Muscle layer of colon (tissue), 2 donors: ENCODE results near the gene SOX21.

Experiments
- H3K27ac ChIP-seq: one replicate; pipeline ENCODE4 v1.7.0; 2013; ENCODE audit warnings: low read depth, mild to moderate bottlenecking, low read length, moderate library complexity
- H3K27me3 ChIP-seq, 2 donors: one replicate each; pipeline ENCODE4 v1.7.0; 2013; ENCODE audit warnings: low read length in 2 of 2, mild to moderate bottlenecking in 2 of 2; ENCODE audit not compliant: insufficient read depth in 2 of 2, control insufficient read depth in 1 of 2
- H3K36me3 ChIP-seq: one replicate; pipeline ENCODE4 v1.7.0; 2013; ENCODE audit warnings: mild to moderate bottlenecking, low read length; ENCODE audit not compliant: insufficient read depth
- H3K4me1 ChIP-seq: one replicate; pipeline ENCODE4 v1.7.0; 2013; ENCODE audit warnings: mild to moderate bottlenecking, low read length; ENCODE audit not compliant: insufficient read depth
- H3K4me3 ChIP-seq, 2 donors: one replicate each; pipeline ENCODE4 v1.7.0; 2013; ENCODE audit warnings: low read length in 2 of 2, low read depth in 1 of 2, mild to moderate bottlenecking in 1 of 2, moderate library complexity in 1 of 2
- H3K9ac ChIP-seq: one replicate; pipeline ENCODE4 v1.7.0; 2013; ENCODE audit warnings: low read length
- H3K9me3 ChIP-seq: one replicate; pipeline ENCODE4 v1.7.0; 2013; ENCODE audit warnings: mild to moderate bottlenecking, low read length
- donor health status: abdominal sarcoma.
- donor health status: Adenocarcinoma of cecum.

SOX21 gene

GRCh38 chr13:94701313-94702180 is 10.8 kb downstream of the SOX21 start:
- Histone ChIP-seq H3K4me3 (no peak overlapping the region), H3K9me3 (no peaks in the 10 kb centered on the region), H3K9ac (no peak overlapping the region), H3K27ac (no peak overlapping the region), H3K4me1 (no peaks in the 10 kb centered on the region), H3K36me3 (no peaks in the 10 kb centered on the region), H3K27me3 (peaks cover 50 to 56% of the 10 kb centered on the region in 2 donors)

GRCh38 chr13:94700536-94700935 is 11.8 kb downstream of the SOX21 start:
- Histone ChIP-seq H3K9ac (no peak overlapping the region), H3K4me3 (no peak overlapping the region), H3K27me3 (peaks cover 40 to 46% of the 10 kb centered on the region in 2 donors), H3K36me3 (no peaks in the 10 kb centered on the region), H3K9me3 (no peaks in the 10 kb centered on the region), H3K4me1 (no peaks in the 10 kb centered on the region), H3K27ac (no peak overlapping the region)

GRCh38 chr13:94700051-94700535 is 12.3 kb downstream of the SOX21 start:
- H3K4me1 ChIP-seq = no peaks in the 10 kb centered on the region
- no peak overlapping the region for H3K27ac ChIP-seq
- no peaks in the 10 kb centered on the region for H3K9me3 ChIP-seq
- no peak overlapping the region for H3K9ac ChIP-seq
- H3K4me3 ChIP-seq = no peak overlapping the region
- peaks cover 36 to 41% of the 10 kb centered on the region in 2 donors for H3K27me3 ChIP-seq
- no peaks in the 10 kb centered on the region for H3K36me3 ChIP-seq

GRCh38 chr13:94696171-94696570 is 16.2 kb downstream of the SOX21 start:
- Histone ChIP-seq H3K36me3 (no peaks in the 10 kb centered on the region), H3K27ac (no peak overlapping the region), H3K9ac (no peak overlapping the region), H3K4me3 (no peak overlapping the region), H3K27me3 (peaks cover under 1 to 5% of the 10 kb centered on the region in 2 donors), H3K9me3 (no peaks in the 10 kb centered on the region), H3K4me1 (no peaks in the 10 kb centered on the region)

- H3K9me3 ChIP-seq = no peaks in the 10 kb centered on the region
- H3K27me3 ChIP-seq = no peaks in the 10 kb centered on the region
- H3K27ac ChIP-seq = no peak overlapping the region
- no peak overlapping the region for H3K9ac ChIP-seq
- no peaks in the 10 kb centered on the region for H3K36me3 ChIP-seq
- H3K4me3 ChIP-seq = no peak overlapping the region
- H3K4me1 ChIP-seq = no peaks in the 10 kb centered on the region
These were observed 20.3 kb downstream of the SOX21 start for GRCh38 chr13:94692030-94692429.

GRCh38 chr13:94683409-94683808 is 28.9 kb downstream of the SOX21 start:
- H3K9ac ChIP-seq = no peak overlapping the region
- H3K27ac ChIP-seq = no peak overlapping the region
- H3K4me1 ChIP-seq = no peaks in the 10 kb centered on the region
- no peaks in the 10 kb centered on the region for H3K9me3 ChIP-seq
- H3K4me3 ChIP-seq = no peak overlapping the region
- no peaks in the 10 kb centered on the region for H3K27me3 ChIP-seq
- no peaks in the 10 kb centered on the region for H3K36me3 ChIP-seq

GRCh38 chr13:94682229-94682628 is 30.1 kb downstream of the SOX21 start:
- Histone ChIP-seq H3K27ac (no peak overlapping the region), H3K4me1 (no peaks in the 10 kb centered on the region)

GRCh38 chr13:94679614-94680013 is 32.7 kb downstream of the SOX21 start:
- Histone ChIP-seq H3K27me3 (no peaks in the 10 kb centered on the region), H3K4me3 (no peak overlapping the region), H3K27ac (no peak overlapping the region), H3K36me3 (no peaks in the 10 kb centered on the region), H3K4me1 (no peaks in the 10 kb centered on the region), H3K9ac (no peak overlapping the region), H3K9me3 (no peaks in the 10 kb centered on the region)

More at GRCh38 chr13:94682229-94682628, 30.1 kb downstream of the SOX21 start:
- no peaks in the 10 kb centered on the region for H3K9me3 ChIP-seq
- no peaks in the 10 kb centered on the region for H3K27me3 ChIP-seq
- H3K4me3 ChIP-seq = no peak overlapping the region
- H3K9ac ChIP-seq = no peak overlapping the region
- no peaks in the 10 kb centered on the region for H3K36me3 ChIP-seq

GRCh38 chr13:94678845-94679244 is 33.5 kb downstream of the SOX21 start:
- H3K36me3 ChIP-seq = no peaks in the 10 kb centered on the region
- no peak overlapping the region for H3K4me3 ChIP-seq
- no peak overlapping the region for H3K27ac ChIP-seq
- no peak overlapping the region for H3K9ac ChIP-seq
- H3K4me1 ChIP-seq = no peaks in the 10 kb centered on the region
- no peaks in the 10 kb centered on the region for H3K27me3 ChIP-seq
- H3K9me3 ChIP-seq = no peaks in the 10 kb centered on the region

GRCh38 chr13:94677799-94678198 is 34.5 kb downstream of the SOX21 start:
- H3K9me3 ChIP-seq = no peaks in the 10 kb centered on the region
- H3K27ac ChIP-seq = no peak overlapping the region
- no peak overlapping the region for H3K9ac ChIP-seq
- no peak overlapping the region for H3K4me3 ChIP-seq
- H3K27me3 ChIP-seq = no peaks in the 10 kb centered on the region
- H3K4me1 ChIP-seq = no peaks in the 10 kb centered on the region
- no peaks in the 10 kb centered on the region for H3K36me3 ChIP-seq

- H3K36me3 ChIP-seq = no peaks in the 10 kb centered on the region
- no peak overlapping the region for H3K27ac ChIP-seq
These were observed 37.6 kb downstream of the SOX21 start for GRCh38 chr13:94674609-94675348.

More at GRCh38 chr13:94674609-94675348, 37.6 kb downstream of the SOX21 start:
- Histone ChIP-seq H3K9ac (no peak overlapping the region), H3K4me3 (no peak overlapping the region), H3K9me3 (no peaks in the 10 kb centered on the region), H3K27me3 (no peaks in the 10 kb centered on the region), H3K4me1 (no peaks in the 10 kb centered on the region)
